HEK293 (cell line): ENCODE data around the gene CKB.

Source experiments
- AEBP2 ChIP-seq: fragments of 450-650 bp; formaldehyde crosslinking; IDR thresholded peaks from 2 replicates; pipeline ENCODE4 v1.5.1; 2016; ENCODE audit warnings: missing biosample characterization, missing genetic modification characterization, borderline replicate concordance
- BCL11B ChIP-seq: fragments of 450-650 bp; formaldehyde crosslinking; IDR thresholded peaks from 2 replicates; pipeline ENCODE4 v1.5.1; 2016; ENCODE audit warnings: low read depth, missing biosample characterization, missing genetic modification characterization
- EGR2 ChIP-seq: fragments of 450-650 bp; formaldehyde crosslinking; IDR thresholded peaks from 2 replicates; pipeline ENCODE4 v1.5.1; 2016; ENCODE audit warnings: low read depth, missing biosample characterization, missing genetic modification characterization
- HOXA7 ChIP-seq: sonication (generic); formaldehyde crosslinking; IDR thresholded peaks from 2 replicates; pipeline ENCODE4 v1.8.1; 2022; ENCODE audit warnings: missing genetic modification reagents, borderline replicate concordance
- HOXD13 ChIP-seq: sonication (generic); formaldehyde crosslinking; IDR thresholded peaks from 2 replicates; pipeline ENCODE4 v1.8.0; 2022; ENCODE audit warnings: missing genetic modification reagents, borderline replicate concordance
- MEIS1 ChIP-seq: sonication (generic); formaldehyde crosslinking; IDR thresholded peaks from 2 replicates; pipeline ENCODE4 v1.8.1; 2022; ENCODE audit warnings: missing genetic modification reagents, mild to moderate bottlenecking, borderline replicate concordance
- MYNN ChIP-seq: fragments of 450-650 bp; formaldehyde crosslinking; IDR thresholded peaks from 2 replicates; pipeline ENCODE4 v1.5.1; 2016; ENCODE audit warnings: missing biosample characterization, missing genetic modification characterization, borderline replicate concordance
- MZF1 ChIP-seq: fragments of 450-650 bp; formaldehyde crosslinking; IDR thresholded peaks from 2 replicates; pipeline ENCODE4 v1.5.1; 2017; ENCODE audit warnings: missing biosample characterization, missing genetic modification characterization, borderline replicate concordance
- PRDM6 ChIP-seq: fragments of 450-650 bp; formaldehyde crosslinking; IDR thresholded peaks from 2 replicates; pipeline ENCODE4 v1.5.1; 2017; ENCODE audit warnings: missing biosample characterization, missing genetic modification characterization
- REPIN1 ChIP-seq: fragments of 450-650 bp; formaldehyde crosslinking; IDR thresholded peaks from 2 replicates; pipeline ENCODE4 v1.5.1; 2017; ENCODE audit warnings: missing biosample characterization, missing genetic modification characterization, low read depth
- TCF7L2 ChIP-seq: IDR thresholded peaks from 2 replicates; pipeline ENCODE4 v1.6.1; 2011; ENCODE audit warnings: low read depth, mild to moderate bottlenecking, inconsistent platforms, low read length, moderate library complexity, borderline replicate concordance
- ZBTB11 ChIP-seq: fragments of 450-650 bp; formaldehyde crosslinking; conservative IDR thresholded peaks from 2 replicates; pipeline ENCODE4 v1.5.1; 2016; ENCODE audit warnings: low read depth, missing biosample characterization, missing genetic modification characterization
- ZBTB48 ChIP-seq: fragments of 450-650 bp; formaldehyde crosslinking; IDR thresholded peaks from 2 replicates; pipeline ENCODE4 v1.5.1; 2016; ENCODE audit warnings: missing biosample characterization, missing genetic modification characterization
- ZEB2 ChIP-seq: fragments of 450-650 bp; formaldehyde crosslinking; IDR thresholded peaks from 2 replicates; pipeline ENCODE4 v1.5.1; 2016; ENCODE audit warnings: missing biosample characterization, missing genetic modification characterization
- ZFP3 ChIP-seq: fragments of 450-650 bp; formaldehyde crosslinking; IDR thresholded peaks from 2 replicates; pipeline ENCODE4 v1.5.1; 2016; ENCODE audit warnings: low read depth, missing biosample characterization, missing genetic modification characterization
- ZFP41 ChIP-seq: fragments of 450-650 bp; formaldehyde crosslinking; IDR thresholded peaks from 2 replicates; pipeline ENCODE4 v1.5.1; 2016; ENCODE audit warnings: missing biosample characterization, missing genetic modification characterization, borderline replicate concordance
- ZNF121 ChIP-seq: fragments of 450-650 bp; formaldehyde crosslinking; IDR thresholded peaks from 2 replicates; pipeline ENCODE4 v1.5.1; 2016; ENCODE audit warnings: missing biosample characterization, missing genetic modification characterization
- ZNF138 ChIP-seq: fragments of 450-650 bp; formaldehyde crosslinking; IDR thresholded peaks from 2 replicates; pipeline ENCODE4 v1.5.1; 2016; ENCODE audit warnings: missing biosample characterization, missing genetic modification characterization, borderline replicate concordance
- ZNF140 ChIP-seq: fragments of 450-650 bp; formaldehyde crosslinking; IDR thresholded peaks from 2 replicates; pipeline ENCODE4 v1.5.1; 2016; ENCODE audit warnings: missing biosample characterization, missing genetic modification characterization
- ZNF18 ChIP-seq: fragments of 450-650 bp; formaldehyde crosslinking; IDR thresholded peaks from 2 replicates; pipeline ENCODE4 v1.5.1; 2016; ENCODE audit warnings: missing biosample characterization, missing genetic modification characterization
- ZNF292 ChIP-seq: fragments of 450-650 bp; formaldehyde crosslinking; IDR thresholded peaks from 2 replicates; pipeline ENCODE4 v1.5.1; 2016; ENCODE audit warnings: low read depth, missing biosample characterization, missing genetic modification characterization, borderline replicate concordance
- ZNF362 ChIP-seq: fragments of 450-650 bp; formaldehyde crosslinking; IDR thresholded peaks from 2 replicates; pipeline ENCODE4 v1.5.1; 2016; ENCODE audit warnings: missing biosample characterization, missing genetic modification characterization
- ZNF394 ChIP-seq: fragments of 450-650 bp; formaldehyde crosslinking; IDR thresholded peaks from 2 replicates; pipeline ENCODE4 v1.5.1; 2016; ENCODE audit warnings: missing biosample characterization, missing genetic modification characterization, mild to moderate bottlenecking, moderate library complexity, borderline replicate concordance
- ZNF404 ChIP-seq: fragments of 450-650 bp; formaldehyde crosslinking; IDR thresholded peaks from 2 replicates; pipeline ENCODE4 v1.5.1; 2017; ENCODE audit warnings: missing biosample characterization, missing genetic modification characterization
- ZNF510 ChIP-seq: fragments of 450-650 bp; formaldehyde crosslinking; IDR thresholded peaks from 2 replicates; pipeline ENCODE4 v1.5.1; 2018; ENCODE audit warnings: mild to moderate bottlenecking, missing genetic modification characterization, missing biosample characterization; ENCODE audit not compliant: insufficient replicate concordance
- ZNF560 ChIP-seq: fragments of 450-650 bp; formaldehyde crosslinking; IDR thresholded peaks from 2 replicates; pipeline ENCODE4 v1.5.1; 2017; ENCODE audit warnings: missing biosample characterization, missing genetic modification characterization, borderline replicate concordance
- ZNF677 ChIP-seq: fragments of 450-650 bp; IDR thresholded peaks from 2 replicates; pipeline ENCODE4 v1.5.0; 2018; ENCODE audit warnings: missing biosample characterization, mild to moderate bottlenecking, missing genetic modification characterization, moderate library complexity
- ZNF747 ChIP-seq: fragments of 450-650 bp; formaldehyde crosslinking; IDR thresholded peaks from 2 replicates; pipeline ENCODE4 v1.5.1; 2016; ENCODE audit warnings: missing biosample characterization, missing genetic modification characterization
- ZNF792 ChIP-seq: fragments of 450-650 bp; formaldehyde crosslinking; IDR thresholded peaks from 2 replicates; pipeline ENCODE4 v1.5.1; 2016; ENCODE audit warnings: missing biosample characterization, missing genetic modification characterization
- ZNF837 ChIP-seq: fragments of 450-650 bp; formaldehyde crosslinking; IDR thresholded peaks from 2 replicates; pipeline ENCODE4 v1.5.1; 2016; ENCODE audit warnings: missing biosample characterization, missing genetic modification characterization

The CKB gene

GRCh38 chr14:103518422-103519042, 4.1 kb downstream of the CKB start (continued):
- TF ChIP-seq ZNF138 (tag by site-specific recombination) (no peak), ZNF404 (tag by site-specific recombination) (no peak), MYNN (tag by site-specific recombination) (no peak), MZF1 (peak; percentile 57), ZNF140 (tag by site-specific recombination) (no peak), ZNF837 (no peak), ZNF394 (tag by site-specific recombination) (peak; percentile 18; the same call in 1 of the 2 replicates), ZFP3 (tag by site-specific recombination) (no peak), MEIS1 (CRISPR knock-in tag) (no peak), ZNF560 (no peak), ZNF677 (no peak), ZFP41 (tag by site-specific recombination) (no peak), ZNF121 (tag by site-specific recombination) (no peak), ZNF792 (tag by site-specific recombination) (no peak), ZBTB11 (tag by site-specific recombination) (no peak), PRDM6 (tag by site-specific recombination) (no peak), ZNF747 (tag by site-specific recombination) (no peak), ZNF362 (no peak), ZNF292 (tag by site-specific recombination) (no peak), HOXA7 (no peak), TCF7L2 (no peak), REPIN1 (no peak), HOXD13 (CRISPR knock-in tag) (no peak), ZNF18 (no peak), ZBTB48 (tag by site-specific recombination) (peak; percentile 99), ZEB2 (no peak), ZNF510 (tag by site-specific recombination) (no peak), AEBP2 (tag by site-specific recombination) (no peak), EGR2 (no peak), BCL11B (tag by site-specific recombination) (no peak; the same call in 1 of the 2 replicates)
